ENCODE measurements around the gene C16orf74. TPM values are rescaled to one million over a fixed set of nuclear protein-coding genes. Genes with fewer than 3 reads are reported as not detected.

Gene C16orf74
- total and polyA plus RNA-seq, 2 of the 13 experiments (the other 11 are each of a cell fraction or from before 2014, with no cell fraction given): 0.13 to 0.29 TPM

- TF ChIP-seq, protein P1, sequence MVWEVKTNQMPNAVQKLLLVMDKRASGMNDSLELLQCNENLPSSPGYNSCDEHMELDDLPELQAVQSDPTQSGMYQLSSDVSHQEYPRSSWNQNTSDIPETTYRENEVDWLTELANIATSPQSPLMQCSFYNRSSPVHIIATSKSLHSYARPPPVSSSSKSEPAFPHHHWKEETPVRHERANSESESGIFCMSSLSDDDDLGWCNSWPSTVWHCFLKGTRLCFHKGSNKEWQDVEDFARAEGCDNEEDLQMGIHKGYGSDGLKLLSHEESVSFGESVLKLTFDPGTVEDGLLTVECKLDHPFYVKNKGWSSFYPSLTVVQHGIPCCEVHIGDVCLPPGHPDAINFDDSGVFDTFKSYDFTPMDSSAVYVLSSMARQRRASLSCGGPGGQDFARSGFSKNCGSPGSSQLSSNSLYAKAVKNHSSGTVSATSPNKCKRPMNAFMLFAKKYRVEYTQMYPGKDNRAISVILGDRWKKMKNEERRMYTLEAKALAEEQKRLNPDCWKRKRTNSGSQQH (CRISPR knock-in tag; IDR thresholded peaks at IDR 0.05; ENCODE audit: low read depth): no peak
- no peak for TF ChIP-seq TBX3 (IDR thresholded peaks at IDR 0.05; ENCODE audit: borderline replicate concordance)
- TF ChIP-seq, protein P2, sequence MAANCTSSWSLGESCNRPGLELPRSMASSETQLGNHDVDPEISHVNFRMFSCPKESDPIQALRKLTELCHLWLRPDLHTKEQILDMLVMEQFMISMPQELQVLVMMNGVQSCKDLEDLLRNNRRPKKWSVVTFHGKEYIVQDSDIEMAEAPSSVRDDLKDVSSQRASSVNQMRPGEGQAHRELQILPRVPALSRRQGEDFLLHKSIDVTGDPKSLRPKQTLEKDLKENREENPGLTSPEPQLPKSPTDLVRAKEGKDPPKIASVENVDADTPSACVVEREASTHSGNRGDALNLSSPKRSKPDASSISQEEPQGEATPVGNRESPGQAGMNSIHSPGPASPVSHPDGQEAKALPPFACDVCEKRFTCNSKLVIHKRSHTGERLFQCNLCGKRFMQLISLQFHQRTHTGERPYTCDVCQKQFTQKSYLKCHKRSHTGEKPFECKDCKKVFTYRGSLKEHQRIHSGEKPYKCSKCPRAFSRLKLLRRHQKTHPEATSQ (CRISPR knock-in tag; IDR thresholded peaks at IDR 0.05; ENCODE audit: borderline replicate concordance): no peak
- TF ChIP-seq, protein P3, sequence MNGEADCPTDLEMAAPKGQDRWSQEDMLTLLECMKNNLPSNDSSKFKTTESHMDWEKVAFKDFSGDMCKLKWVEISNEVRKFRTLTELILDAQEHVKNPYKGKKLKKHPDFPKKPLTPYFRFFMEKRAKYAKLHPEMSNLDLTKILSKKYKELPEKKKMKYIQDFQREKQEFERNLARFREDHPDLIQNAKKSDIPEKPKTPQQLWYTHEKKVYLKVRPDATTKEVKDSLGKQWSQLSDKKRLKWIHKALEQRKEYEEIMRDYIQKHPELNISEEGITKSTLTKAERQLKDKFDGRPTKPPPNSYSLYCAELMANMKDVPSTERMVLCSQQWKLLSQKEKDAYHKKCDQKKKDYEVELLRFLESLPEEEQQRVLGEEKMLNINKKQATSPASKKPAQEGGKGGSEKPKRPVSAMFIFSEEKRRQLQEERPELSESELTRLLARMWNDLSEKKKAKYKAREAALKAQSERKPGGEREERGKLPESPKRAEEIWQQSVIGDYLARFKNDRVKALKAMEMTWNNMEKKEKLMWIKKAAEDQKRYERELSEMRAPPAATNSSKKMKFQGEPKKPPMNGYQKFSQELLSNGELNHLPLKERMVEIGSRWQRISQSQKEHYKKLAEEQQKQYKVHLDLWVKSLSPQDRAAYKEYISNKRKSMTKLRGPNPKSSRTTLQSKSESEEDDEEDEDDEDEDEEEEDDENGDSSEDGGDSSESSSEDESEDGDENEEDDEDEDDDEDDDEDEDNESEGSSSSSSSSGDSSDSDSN (CRISPR knock-in tag; IDR thresholded peaks at IDR 0.05): peak; percentile 41; the same call in 1 of the 2 replicates
- TF ChIP-seq STAG1 (CRISPR knock-in tag; IDR thresholded peaks at IDR 0.05): peak; percentile 42; the same call in 1 of the 2 replicates
- TF ChIP-seq TOE1 (CRISPR knock-in tag; IDR thresholded peaks at IDR 0.05): no peak
- no peak for TF ChIP-seq ZNF777 (CRISPR knock-in tag; IDR thresholded peaks at IDR 0.05)
- TF ChIP-seq ZNF224 (CRISPR knock-in tag; IDR thresholded peaks at IDR 0.05): no peak
- no peak for TF ChIP-seq KDM1A (CRISPR knock-in tag; IDR thresholded peaks at IDR 0.05)
- no peak for TF ChIP-seq MNT (IDR thresholded peaks at IDR 0.05)
- no peak for TF ChIP-seq ZNF136 (CRISPR knock-in tag; IDR thresholded peaks at IDR 0.05; ENCODE audit: low read depth)
- TF ChIP-seq SATB2 (CRISPR knock-in tag; IDR thresholded peaks at IDR 0.05): no peak
- TF ChIP-seq ZSCAN30 (CRISPR knock-in tag; IDR thresholded peaks at IDR 0.05): no peak
- no peak for TF ChIP-seq MEIS1 (CRISPR knock-in tag; IDR thresholded peaks at IDR 0.05; ENCODE audit: borderline replicate concordance)
- TF ChIP-seq PCBP1 (IDR thresholded peaks at IDR 0.05; ENCODE audit: borderline replicate concordance, low read depth, low read length): no peak
- TF ChIP-seq BRD4 (CRISPR knock-in tag; IDR thresholded peaks at IDR 0.05): no peak
- TF ChIP-seq, protein P4, sequence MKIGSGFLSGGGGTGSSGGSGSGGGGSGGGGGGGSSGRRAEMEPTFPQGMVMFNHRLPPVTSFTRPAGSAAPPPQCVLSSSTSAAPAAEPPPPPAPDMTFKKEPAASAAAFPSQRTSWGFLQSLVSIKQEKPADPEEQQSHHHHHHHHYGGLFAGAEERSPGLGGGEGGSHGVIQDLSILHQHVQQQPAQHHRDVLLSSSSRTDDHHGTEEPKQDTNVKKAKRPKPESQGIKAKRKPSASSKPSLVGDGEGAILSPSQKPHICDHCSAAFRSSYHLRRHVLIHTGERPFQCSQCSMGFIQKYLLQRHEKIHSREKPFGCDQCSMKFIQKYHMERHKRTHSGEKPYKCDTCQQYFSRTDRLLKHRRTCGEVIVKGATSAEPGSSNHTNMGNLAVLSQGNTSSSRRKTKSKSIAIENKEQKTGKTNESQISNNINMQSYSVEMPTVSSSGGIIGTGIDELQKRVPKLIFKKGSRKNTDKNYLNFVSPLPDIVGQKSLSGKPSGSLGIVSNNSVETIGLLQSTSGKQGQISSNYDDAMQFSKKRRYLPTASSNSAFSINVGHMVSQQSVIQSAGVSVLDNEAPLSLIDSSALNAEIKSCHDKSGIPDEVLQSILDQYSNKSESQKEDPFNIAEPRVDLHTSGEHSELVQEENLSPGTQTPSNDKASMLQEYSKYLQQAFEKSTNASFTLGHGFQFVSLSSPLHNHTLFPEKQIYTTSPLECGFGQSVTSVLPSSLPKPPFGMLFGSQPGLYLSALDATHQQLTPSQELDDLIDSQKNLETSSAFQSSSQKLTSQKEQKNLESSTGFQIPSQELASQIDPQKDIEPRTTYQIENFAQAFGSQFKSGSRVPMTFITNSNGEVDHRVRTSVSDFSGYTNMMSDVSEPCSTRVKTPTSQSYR (CRISPR knock-in tag; IDR thresholded peaks at IDR 0.05; ENCODE audit: borderline replicate concordance): peak; percentile 82
- TF ChIP-seq ZNF30 (CRISPR knock-in tag; IDR thresholded peaks at IDR 0.05): no peak
Measured at GRCh38 chr16:85752511-85753420, 1.9 kb upstream of the C16orf74 start (continued).
